ENCODE measurements around the gene CASP8AP2.
A peak's percentile ranks its signal among the peaks of the same experiment; 100 is the strongest.
"Not testable (repeated sequence)": the region's sequence is repeated elsewhere in the genome, so short reads cannot be mapped to it uniquely, and the experiment has no call there.

The CASP8AP2 gene

DNA sequence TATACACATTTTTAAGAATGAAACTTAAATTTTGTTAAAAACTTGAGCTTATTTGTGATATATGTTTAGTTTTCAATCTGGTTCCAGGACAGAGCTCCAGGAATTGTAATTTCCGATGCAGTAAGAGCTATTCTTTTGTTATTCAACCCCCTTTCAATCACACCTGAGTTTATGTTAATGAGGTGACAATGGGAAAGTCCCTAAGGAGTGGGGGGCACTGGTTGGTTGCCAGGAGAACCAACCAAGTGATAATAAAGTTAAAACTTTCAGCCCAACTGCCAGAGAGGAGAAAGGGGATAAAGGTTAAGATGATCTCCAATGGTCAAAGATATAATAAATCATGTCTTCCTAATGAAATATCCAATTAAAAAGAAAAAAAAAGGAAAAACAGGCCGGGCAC lies 29.9 kb upstream of the CASP8AP2 start:
- no peak for DNase-seq (ENCODE audit: low read depth)
- no peak overlapping the region for H3K4me3 ChIP-seq (ENCODE audit: low read depth, low read length)
- TF ChIP-seq, protein P1, sequence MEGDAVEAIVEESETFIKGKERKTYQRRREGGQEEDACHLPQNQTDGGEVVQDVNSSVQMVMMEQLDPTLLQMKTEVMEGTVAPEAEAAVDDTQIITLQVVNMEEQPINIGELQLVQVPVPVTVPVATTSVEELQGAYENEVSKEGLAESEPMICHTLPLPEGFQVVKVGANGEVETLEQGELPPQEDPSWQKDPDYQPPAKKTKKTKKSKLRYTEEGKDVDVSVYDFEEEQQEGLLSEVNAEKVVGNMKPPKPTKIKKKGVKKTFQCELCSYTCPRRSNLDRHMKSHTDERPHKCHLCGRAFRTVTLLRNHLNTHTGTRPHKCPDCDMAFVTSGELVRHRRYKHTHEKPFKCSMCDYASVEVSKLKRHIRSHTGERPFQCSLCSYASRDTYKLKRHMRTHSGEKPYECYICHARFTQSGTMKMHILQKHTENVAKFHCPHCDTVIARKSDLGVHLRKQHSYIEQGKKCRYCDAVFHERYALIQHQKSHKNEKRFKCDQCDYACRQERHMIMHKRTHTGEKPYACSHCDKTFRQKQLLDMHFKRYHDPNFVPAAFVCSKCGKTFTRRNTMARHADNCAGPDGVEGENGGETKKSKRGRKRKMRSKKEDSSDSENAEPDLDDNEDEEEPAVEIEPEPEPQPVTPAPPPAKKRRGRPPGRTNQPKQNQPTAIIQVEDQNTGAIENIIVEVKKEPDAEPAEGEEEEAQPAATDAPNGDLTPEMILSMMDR (IDR thresholded peaks at IDR 0.05; ENCODE audit: insufficient read depth, low read depth, low read length, missing control alignments): no peak

DNA sequence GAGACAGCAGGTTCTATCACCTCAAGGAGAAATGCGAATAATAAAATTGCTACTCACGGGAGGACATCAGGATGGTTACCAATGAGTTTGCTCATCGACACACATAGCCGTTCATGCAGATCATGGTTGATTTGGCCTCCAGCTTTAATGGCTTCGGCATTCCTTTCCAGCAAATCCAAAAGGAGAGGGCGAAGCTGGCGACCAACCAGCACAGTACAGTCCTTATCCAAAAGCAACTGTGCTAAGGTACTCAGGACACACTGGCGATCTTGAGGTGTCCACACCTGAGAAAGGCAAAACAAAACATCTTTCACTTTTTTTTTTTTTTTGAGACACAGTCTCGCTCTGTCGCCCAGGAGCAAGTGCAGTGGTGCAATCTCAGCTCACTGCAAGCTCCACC lies 26.4 kb upstream of the CASP8AP2 start:
- H3K4me3 ChIP-seq (ENCODE audit: low read depth, low read length): no peak overlapping the region
- TF ChIP-seq, protein P1 (IDR thresholded peaks at IDR 0.05; ENCODE audit: insufficient read depth, low read depth, low read length, missing control alignments): no peak
- DNase-seq (ENCODE audit: low read depth): no peak

DNA sequence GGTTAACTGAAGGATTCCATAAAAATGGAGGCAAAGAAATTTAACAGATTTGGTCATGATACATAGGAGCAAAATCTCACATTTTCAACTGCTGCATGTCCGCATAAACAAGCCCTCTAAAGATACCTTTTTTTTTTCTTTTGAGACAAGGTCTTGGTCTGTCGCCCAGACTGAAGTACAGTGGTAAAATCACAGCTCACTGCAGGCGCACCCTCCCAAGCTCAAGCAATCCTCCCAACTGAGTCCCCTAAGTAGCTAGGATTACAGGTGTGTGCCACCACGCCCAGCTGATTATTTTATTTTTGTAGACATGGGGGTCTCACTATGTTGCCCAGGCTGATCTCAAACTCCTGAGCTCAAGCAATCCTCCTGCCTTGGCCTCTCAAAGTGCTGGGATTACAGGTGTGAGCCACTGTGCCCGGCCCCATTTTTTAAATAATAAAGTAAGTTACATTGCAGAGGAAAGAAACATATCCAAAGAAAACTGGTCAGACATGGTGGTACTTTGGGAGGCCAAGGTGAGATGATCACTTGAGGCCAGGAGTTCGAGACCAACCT lies 23.8 kb upstream of the CASP8AP2 start:
- H3K4me3 ChIP-seq (ENCODE audit: low read depth, low read length): no peak overlapping the region
- no peak for DNase-seq (ENCODE audit: low read depth)
- TF ChIP-seq, protein P1 (IDR thresholded peaks at IDR 0.05; ENCODE audit: insufficient read depth, low read depth, low read length, missing control alignments): no peak

DNA sequence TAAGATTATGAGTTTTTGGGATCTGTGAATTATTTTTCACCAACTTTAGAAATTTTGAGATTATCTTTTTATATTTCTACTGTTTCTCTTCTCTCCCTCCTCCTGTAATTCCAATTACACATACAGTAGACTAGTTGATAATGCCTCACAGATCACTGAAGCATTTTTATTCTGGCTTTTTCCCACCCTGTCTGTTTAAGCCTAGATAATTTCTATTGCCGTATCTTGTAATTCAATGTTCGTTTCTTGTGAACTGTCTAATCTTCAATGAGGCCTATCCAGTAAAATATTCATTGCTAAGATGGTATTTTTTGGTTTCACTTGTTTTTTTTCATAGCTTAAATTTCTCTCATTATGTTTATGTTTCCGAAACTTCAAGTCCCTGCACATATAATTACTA lies 22.1 kb upstream of the CASP8AP2 start:
- no peak for DNase-seq (ENCODE audit: low read depth)
- H3K4me3 ChIP-seq (ENCODE audit: low read depth, low read length): no peak overlapping the region
- TF ChIP-seq, protein P1 (IDR thresholded peaks at IDR 0.05; ENCODE audit: insufficient read depth, low read depth, low read length, missing control alignments): no peak

DNA sequence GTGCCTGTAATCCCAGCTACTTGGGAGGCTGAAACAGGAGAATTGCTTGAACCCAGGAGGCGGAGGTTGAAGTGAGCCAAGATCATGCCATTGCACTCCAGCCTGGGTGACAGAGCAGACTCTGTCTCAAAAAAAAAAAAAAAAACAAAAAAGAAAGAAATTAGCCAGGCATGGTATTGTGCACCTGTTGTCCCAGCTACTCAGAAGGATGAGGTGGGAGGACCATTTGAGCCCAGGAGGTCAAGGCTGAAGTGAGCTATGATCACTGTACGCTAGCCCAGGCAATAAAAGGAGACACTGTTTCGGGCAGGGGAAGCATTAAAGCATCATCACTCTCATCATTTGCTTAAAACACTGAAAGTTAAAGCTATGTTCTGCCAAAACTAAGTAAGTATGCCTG lies 16.3 kb upstream of the CASP8AP2 start:
- not testable (repeated sequence) for DNase-seq (ENCODE audit: low read depth); H3K4me3 ChIP-seq (ENCODE audit: low read depth, low read length)

DNA sequence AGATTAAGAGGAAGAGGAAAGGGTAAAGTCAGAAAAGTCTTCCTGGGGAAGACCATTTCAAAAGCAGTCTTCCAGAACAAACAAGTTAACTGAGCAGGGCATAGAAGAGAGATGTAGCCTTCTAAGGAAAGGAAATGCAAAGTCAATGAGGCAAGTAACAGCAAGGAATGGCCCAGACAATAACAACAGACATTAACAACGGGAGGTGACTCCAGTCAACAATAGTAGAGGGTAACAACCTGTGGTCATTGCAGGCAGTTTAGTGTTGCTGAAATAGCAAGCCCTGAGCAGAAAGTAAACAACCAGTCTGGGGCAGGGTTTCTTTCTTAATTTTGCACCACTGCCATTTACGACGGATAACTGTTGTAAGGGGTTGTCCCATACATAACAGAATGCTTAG lies 12.2 kb upstream of the CASP8AP2 start:
- DNase-seq (ENCODE audit: low read depth): no peak
- H3K4me3 ChIP-seq (ENCODE audit: low read depth, low read length): no peak overlapping the region
- TF ChIP-seq, protein P1 (IDR thresholded peaks at IDR 0.05; ENCODE audit: insufficient read depth, low read depth, low read length, missing control alignments): no peak

DNA sequence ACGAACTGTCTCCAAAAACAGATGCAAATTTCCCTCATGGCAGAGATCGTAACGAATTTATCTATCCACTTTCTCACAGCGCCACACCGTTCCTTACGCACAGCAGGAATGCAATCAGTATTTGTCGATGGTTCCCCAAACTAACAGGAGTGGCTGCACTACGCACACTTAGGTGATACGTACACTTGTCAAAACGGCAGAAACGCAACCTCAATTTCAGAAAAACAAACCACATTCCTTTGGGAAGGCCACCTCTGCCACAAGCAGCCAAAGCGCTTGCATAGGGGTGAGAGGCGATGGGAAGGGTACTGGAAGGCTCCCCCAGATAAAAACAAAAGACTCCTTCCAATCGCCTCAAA lies 10.7 kb upstream of the CASP8AP2 start:
- TF ChIP-seq, protein P1 (IDR thresholded peaks at IDR 0.05; ENCODE audit: insufficient read depth, low read depth, low read length, missing control alignments): no peak
- peak overlapping the region; percentile 71 for H3K4me3 ChIP-seq (ENCODE audit: low read depth, low read length)
- DNase-seq (ENCODE audit: low read depth): peak; percentile 48

Measured in GM12865 (cell line).